ENCODE measurements around the gene SUFU. TPM values are rescaled to one million over a fixed set of nuclear protein-coding genes. Genes with fewer than 3 reads are reported as not detected.

SUFU gene
- total RNA-seq, 1 donor from 2014 or later: 6.2 TPM

- DNase-seq (ENCODE audit: low read depth): peak; percentile 67
Observed at GRCh38 chr10:102675666-102676533, 172.1 kb downstream of the SUFU start.

GRCh38 chr10:102676534-102677315 lies 173.0 kb downstream of the SUFU start:
- no peak for DNase-seq (ENCODE audit: low read depth)
- no peak for TF ChIP-seq CTCF (conservative IDR thresholded peaks at IDR 0.05; ENCODE audit: low read depth, low read length)
- H3K4me3 ChIP-seq (ENCODE audit: low read depth, low read length): no peak overlapping the region

More at GRCh38 chr10:102675666-102676533, 172.1 kb downstream of the SUFU start:
- no peak for TF ChIP-seq CTCF (conservative IDR thresholded peaks at IDR 0.05; ENCODE audit: low read depth, low read length)
- H3K4me3 ChIP-seq (ENCODE audit: low read depth, low read length): no peak overlapping the region

GRCh38 chr10:102677331-102678067 lies 173.7 kb downstream of the SUFU start:
- H3K4me3 ChIP-seq (ENCODE audit: low read depth, low read length): no peak overlapping the region
- TF ChIP-seq CTCF (conservative IDR thresholded peaks at IDR 0.05; ENCODE audit: low read depth, low read length): no peak
- no peak for DNase-seq (ENCODE audit: low read depth)

- TF ChIP-seq CTCF (conservative IDR thresholded peaks at IDR 0.05; ENCODE audit: low read depth, low read length): no peak
- H3K4me3 ChIP-seq (ENCODE audit: low read depth, low read length): no peak overlapping the region
- no peak for DNase-seq (ENCODE audit: low read depth)
Observed at GRCh38 chr10:102678068-102678400, 174.3 kb downstream of the SUFU start.

GRCh38 chr10:102678842-102679289 lies 175.1 kb downstream of the SUFU start:
- H3K4me3 ChIP-seq (ENCODE audit: low read depth, low read length): peak overlapping the region; percentile 25
- peak; percentile 86 for TF ChIP-seq CTCF (conservative IDR thresholded peaks at IDR 0.05; ENCODE audit: low read depth, low read length)
- DNase-seq (ENCODE audit: low read depth): no peak

GRCh38 chr10:102679596-102679995 lies 175.8 kb downstream of the SUFU start:
- TF ChIP-seq CTCF (conservative IDR thresholded peaks at IDR 0.05; ENCODE audit: low read depth, low read length): no peak
- DNase-seq (ENCODE audit: low read depth): no peak
- no peak overlapping the region for H3K4me3 ChIP-seq (ENCODE audit: low read depth, low read length)

Data from epithelial cell of proximal tubule (primary cell).